GM23248 (cell line): ENCODE results near the gene COX7B2.

Source experiments
- EZH2 ChIP-seq: fragments of 200-600 bp; sonication (generic); IDR thresholded peaks from 2 replicates; pipeline ENCODE4 v1.6.1; 2018; ENCODE audit warnings: antibody characterized with exemption, mild to moderate bottlenecking; ENCODE audit not compliant: insufficient read depth, poor library complexity, severe bottlenecking
- EZH2phosphoT487 ChIP-seq: fragments of 200-600 bp; sonication (generic); IDR thresholded peaks from 2 replicates; pipeline ENCODE4 v1.6.1; 2018; ENCODE audit warnings: antibody characterized with exemption, moderate library complexity, mild to moderate bottlenecking, low read depth; ENCODE audit not compliant: insufficient read depth

GRCh38 chr4:46730075-46730474 lies 179.0 kb downstream of the COX7B2 start:
- no peak for TF ChIP-seq EZH2phosphoT487
- TF ChIP-seq EZH2, result no peak
